Lower leg skin (tissue), 3 donors: ENCODE data around the gene GOLPH3.

Experiments used
- POLR2A ChIP-seq, 2 donors: fragments of 450-650 bp; IDR thresholded peaks; one replicate each; pipeline ENCODE4 v1.6.1; 2016 to 2017; ENCODE audit warnings: antibody characterized with exemption in 2 of 2, mild to moderate bottlenecking in 1 of 2, moderate library complexity in 1 of 2
- TF ChIP-seq, protein P1 (sequence below), 3 donors: fragments of 450-650 bp; IDR thresholded peaks; one replicate each; pipeline ENCODE4 v1.5.1; 2016; ENCODE audit warnings: antibody characterized with exemption in 3 of 3, mild to moderate bottlenecking in 3 of 3, moderate library complexity in 2 of 3

DNA sequence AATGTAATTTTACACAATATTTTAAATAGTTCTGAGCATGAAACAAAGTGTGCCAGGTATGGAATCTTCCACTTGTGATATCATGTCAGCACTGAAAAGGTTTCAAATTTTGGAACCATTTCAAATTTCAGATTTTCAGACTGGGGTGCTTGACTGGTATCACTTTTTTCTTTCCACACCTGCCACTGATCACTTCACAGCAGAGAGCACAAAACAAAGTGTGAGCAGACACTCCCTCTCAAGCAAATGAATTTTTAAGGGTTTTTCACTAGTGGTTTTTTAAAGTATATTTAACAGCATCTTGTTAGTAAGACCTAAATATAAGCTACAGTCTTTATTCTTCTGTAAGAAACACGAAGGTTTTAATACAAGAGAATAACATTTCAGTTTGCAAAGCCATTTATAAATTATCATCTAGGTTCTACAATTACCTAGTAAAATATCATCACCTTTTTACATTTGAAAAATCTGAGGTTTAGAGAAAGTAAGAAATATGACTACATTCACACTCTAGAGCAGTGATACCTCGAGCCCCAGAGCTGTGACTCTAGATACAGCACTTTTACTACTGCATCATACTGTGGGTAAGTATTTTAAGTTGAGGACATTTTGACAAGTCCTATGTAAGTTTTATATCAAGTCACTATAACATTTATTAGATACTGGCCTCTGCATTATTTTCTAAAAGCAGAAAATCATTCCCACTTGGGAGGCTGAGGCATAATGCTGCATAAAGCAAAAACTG lies 14.6 kb downstream of the GOLPH3 start:
- TF ChIP-seq, protein P1, sequence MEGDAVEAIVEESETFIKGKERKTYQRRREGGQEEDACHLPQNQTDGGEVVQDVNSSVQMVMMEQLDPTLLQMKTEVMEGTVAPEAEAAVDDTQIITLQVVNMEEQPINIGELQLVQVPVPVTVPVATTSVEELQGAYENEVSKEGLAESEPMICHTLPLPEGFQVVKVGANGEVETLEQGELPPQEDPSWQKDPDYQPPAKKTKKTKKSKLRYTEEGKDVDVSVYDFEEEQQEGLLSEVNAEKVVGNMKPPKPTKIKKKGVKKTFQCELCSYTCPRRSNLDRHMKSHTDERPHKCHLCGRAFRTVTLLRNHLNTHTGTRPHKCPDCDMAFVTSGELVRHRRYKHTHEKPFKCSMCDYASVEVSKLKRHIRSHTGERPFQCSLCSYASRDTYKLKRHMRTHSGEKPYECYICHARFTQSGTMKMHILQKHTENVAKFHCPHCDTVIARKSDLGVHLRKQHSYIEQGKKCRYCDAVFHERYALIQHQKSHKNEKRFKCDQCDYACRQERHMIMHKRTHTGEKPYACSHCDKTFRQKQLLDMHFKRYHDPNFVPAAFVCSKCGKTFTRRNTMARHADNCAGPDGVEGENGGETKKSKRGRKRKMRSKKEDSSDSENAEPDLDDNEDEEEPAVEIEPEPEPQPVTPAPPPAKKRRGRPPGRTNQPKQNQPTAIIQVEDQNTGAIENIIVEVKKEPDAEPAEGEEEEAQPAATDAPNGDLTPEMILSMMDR (IDR thresholded peaks at IDR 0.05), result no peak
- no peak for TF ChIP-seq POLR2A (IDR thresholded peaks at IDR 0.05)
